Ishikawa (cell line): ENCODE data around the gene HK1.

Experiments
- CEBPB ChIP-seq: IDR thresholded peaks from 2 replicates; pipeline ENCODE4 v1.6.1; 2012
- CREB1 ChIP-seq: IDR thresholded peaks from 2 replicates; pipeline ENCODE4 v1.6.1; 2012; ENCODE audit warnings: low read depth
- EGR1 ChIP-seq: IDR thresholded peaks from 2 replicates; pipeline ENCODE4 v1.6.1; 2012
- EP300 ChIP-seq: IDR thresholded peaks from 2 replicates; pipeline ENCODE4 v1.6.1; 2012; ENCODE audit warnings: borderline replicate concordance
- FOXM1 ChIP-seq: IDR thresholded peaks from 2 replicates; pipeline ENCODE4 v1.6.1; 2012; ENCODE audit warnings: low read depth, borderline replicate concordance
- MAX ChIP-seq: IDR thresholded peaks from 2 replicates; pipeline ENCODE4 v1.6.1; 2012
- NFIC ChIP-seq: IDR thresholded peaks from 2 replicates; pipeline ENCODE4 v1.6.1; 2012
- RAD21 ChIP-seq: IDR thresholded peaks from 2 replicates; pipeline ENCODE4 v1.6.1; 2012; ENCODE audit warnings: low read depth
- REST ChIP-seq: IDR thresholded peaks from 2 replicates; pipeline ENCODE4 v1.6.1; 2012; ENCODE audit warnings: low read depth, mild to moderate bottlenecking
- TAF1 ChIP-seq: IDR thresholded peaks from 2 replicates; pipeline ENCODE4 v1.6.1; 2012; ENCODE audit warnings: low read depth, mild to moderate bottlenecking
- TCF12 ChIP-seq: IDR thresholded peaks from 2 replicates; pipeline ENCODE4 v1.6.1; 2012; ENCODE audit warnings: low read depth
- TEAD4 ChIP-seq: IDR thresholded peaks from 2 replicates; pipeline ENCODE4 v1.6.1; 2012
- USF1 ChIP-seq: IDR thresholded peaks from 2 replicates; pipeline ENCODE4 v1.6.1; 2012
- YY1 ChIP-seq: IDR thresholded peaks from 2 replicates; pipeline ENCODE4 v1.6.1; 2012; ENCODE audit warnings: low read depth
- ZBTB7A ChIP-seq: IDR thresholded peaks from 2 replicates; pipeline ENCODE4 v1.6.1; 2012; ENCODE audit warnings: low read depth

Gene HK1

GRCh38 chr10:69415951-69416350, 137.7 kb downstream of the HK1 start:
- TF ChIP-seq MAX (no peak), TEAD4 (no peak), CEBPB (no peak), NFIC (no peak), ZBTB7A (no peak), TCF12 (no peak), RAD21 (no peak), YY1 (no peak), EP300 (no peak), REST (no peak), TAF1 (no peak), EGR1 (no peak), USF1 (no peak), CREB1 (no peak), FOXM1 (no peak)

- TF ChIP-seq NFIC (no peak), EP300 (no peak), CEBPB (no peak), MAX (no peak), TAF1 (no peak), RAD21 (no peak), TCF12 (no peak), YY1 (no peak), CREB1 (no peak)
Observed at GRCh38 chr10:69416695-69417094, 138.4 kb downstream of the HK1 start, which contains the start of gene TACR2. Gene TACR2 (minus strand): TSS chr10:69416918. CDS start chr10:69416323, 595 bp downstream.

- TF ChIP-seq CEBPB (no peak), NFIC (no peak), RAD21 (no peak), TCF12 (no peak), TEAD4 (no peak), REST (no peak), USF1 (no peak), CREB1 (no peak)
Observed at GRCh38 chr10:69417542-69417941, 139.2 kb downstream of the HK1 start.

GRCh38 chr10:69418052-69418752, 139.9 kb downstream of the HK1 start:
- TF ChIP-seq YY1 (no peak), CREB1 (no peak), NFIC (no peak)

GRCh38 chr10:69419096-69419743, 140.9 kb downstream of the HK1 start:
- TF ChIP-seq EP300 (no peak), REST (no peak), ZBTB7A (no peak), RAD21 (no peak), USF1 (no peak), YY1 (no peak), EGR1 (no peak), FOXM1 (no peak), MAX (no peak), TCF12 (no peak), TAF1 (no peak), CREB1 (no peak)
